Measurements from ENCODE around the gene ZNF669. TPM values are rescaled to one million over a fixed set of nuclear protein-coding genes. Genes with fewer than 3 reads are reported as not detected.
A peak's percentile ranks its signal among the peaks of the same experiment; 100 is the strongest.
"Not testable (repeated sequence)": the region's sequence is repeated elsewhere in the genome, so short reads cannot be mapped to it uniquely, and the experiment has no call there.

ZNF669 gene
- total RNA-seq, 1 donor from 2014 or later, result 19.8 TPM

DNA sequence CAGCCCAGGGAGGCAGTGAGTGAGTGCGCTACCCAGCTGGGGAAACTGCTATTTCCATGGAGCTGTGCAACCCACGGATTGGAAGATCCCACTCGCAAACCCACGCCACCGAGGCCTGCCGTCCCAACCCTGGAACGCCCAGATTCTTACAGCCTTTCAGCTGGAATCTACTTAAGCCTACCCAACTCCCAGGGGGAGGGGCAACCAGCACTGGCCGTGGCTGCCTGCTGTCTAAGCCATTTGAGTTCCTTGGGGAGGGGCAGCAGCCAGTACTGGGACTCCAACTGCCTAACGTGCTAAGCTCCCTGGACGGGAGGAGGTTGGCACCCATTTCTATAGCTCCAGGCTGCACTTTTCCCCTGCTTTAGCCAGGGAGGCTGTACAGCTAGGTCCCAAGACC, 27.1 kb upstream of the ZNF669 start:
- H3K9me3 Mint-ChIP-seq, result peaks cover 27% of the 10 kb centered on the region

DNA sequence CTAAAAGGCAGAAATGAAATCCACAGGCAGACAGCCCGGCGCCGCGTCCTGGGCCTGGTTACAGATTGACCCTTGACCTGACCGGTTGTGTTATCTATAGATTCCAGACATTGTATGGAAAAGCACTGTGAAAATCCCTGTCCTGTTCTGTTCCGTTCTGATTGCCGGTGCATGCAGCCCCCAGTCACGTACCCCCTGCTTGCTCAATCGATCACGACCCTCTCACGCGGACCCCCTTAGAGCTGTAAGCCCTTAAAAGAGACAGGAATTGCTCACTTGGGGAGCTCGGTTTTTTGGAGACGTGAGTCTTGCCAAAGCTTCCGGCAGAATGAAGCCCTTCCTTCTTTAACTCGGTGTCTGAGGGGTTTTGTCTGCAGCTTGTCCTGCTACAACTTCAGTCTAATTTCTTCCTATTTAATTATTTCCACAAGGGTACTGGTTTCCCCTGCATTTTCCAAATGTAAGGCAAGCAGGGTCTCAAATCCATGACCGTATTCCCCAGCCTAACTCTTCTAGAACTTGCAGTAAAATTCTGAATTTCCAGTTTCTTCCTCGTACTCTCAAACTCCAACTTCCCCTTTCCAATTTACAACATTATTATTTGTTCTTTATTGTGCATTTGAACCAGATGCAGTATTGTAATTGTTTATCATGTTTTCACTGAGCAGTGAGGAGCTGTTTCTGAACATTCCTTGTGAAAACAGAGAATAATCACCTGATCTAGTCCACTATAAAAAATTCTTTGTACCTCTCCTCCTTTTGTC, 23.5 kb upstream of the ZNF669 start:
- H3K9me3 Mint-ChIP-seq; H3K4me1 Mint-ChIP-seq (ENCODE audit: unreplicated experiment); DNase-seq (ENCODE audit: extremely low spot score, unreplicated experiment); H3K27me3 Mint-ChIP-seq: not testable (repeated sequence)
- Mint-ChIP-seq H3K27ac (peak overlapping the region; percentile 81), H3K4me3 (peak overlapping the region; percentile 87), H3K36me3 (peaks cover 13% of the 10 kb centered on the region)

More for the DNA sequence above, 27.1 kb upstream of the ZNF669 start:
- Mint-ChIP-seq H3K4me3 (no peak overlapping the region), H3K4me1 (ENCODE audit: unreplicated experiment) (peaks cover 13% of the 10 kb centered on the region), H3K36me3 (peaks cover 41% of the 10 kb centered on the region), H3K27ac (no peak overlapping the region), H3K27me3 (no peaks in the 10 kb centered on the region)
- TF ChIP-seq, protein P1, sequence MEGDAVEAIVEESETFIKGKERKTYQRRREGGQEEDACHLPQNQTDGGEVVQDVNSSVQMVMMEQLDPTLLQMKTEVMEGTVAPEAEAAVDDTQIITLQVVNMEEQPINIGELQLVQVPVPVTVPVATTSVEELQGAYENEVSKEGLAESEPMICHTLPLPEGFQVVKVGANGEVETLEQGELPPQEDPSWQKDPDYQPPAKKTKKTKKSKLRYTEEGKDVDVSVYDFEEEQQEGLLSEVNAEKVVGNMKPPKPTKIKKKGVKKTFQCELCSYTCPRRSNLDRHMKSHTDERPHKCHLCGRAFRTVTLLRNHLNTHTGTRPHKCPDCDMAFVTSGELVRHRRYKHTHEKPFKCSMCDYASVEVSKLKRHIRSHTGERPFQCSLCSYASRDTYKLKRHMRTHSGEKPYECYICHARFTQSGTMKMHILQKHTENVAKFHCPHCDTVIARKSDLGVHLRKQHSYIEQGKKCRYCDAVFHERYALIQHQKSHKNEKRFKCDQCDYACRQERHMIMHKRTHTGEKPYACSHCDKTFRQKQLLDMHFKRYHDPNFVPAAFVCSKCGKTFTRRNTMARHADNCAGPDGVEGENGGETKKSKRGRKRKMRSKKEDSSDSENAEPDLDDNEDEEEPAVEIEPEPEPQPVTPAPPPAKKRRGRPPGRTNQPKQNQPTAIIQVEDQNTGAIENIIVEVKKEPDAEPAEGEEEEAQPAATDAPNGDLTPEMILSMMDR (conservative IDR thresholded peaks at IDR 0.05), result no peak
- DNase-seq (ENCODE audit: extremely low spot score, unreplicated experiment), result no peak

DNA sequence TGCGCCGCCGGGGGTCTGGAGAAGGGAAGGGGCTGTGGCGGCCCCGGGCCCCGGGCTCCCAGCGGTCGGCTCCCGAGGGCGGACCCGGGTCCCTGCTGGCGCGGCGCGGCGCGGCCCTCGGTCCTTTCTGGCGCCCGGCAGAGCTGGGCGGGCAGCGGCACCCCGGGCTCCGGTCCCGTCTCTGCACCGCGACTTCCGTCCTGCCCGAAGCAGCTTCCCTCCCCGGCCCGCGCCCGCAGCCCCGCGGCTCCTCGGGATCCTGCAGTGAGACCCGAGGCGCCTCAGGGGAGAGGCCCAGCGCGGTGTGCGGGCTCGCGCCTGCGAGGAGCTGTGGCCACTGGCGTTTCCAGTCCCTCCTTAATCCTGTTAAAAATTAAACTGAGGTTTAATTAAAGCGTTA, 22.4 kb upstream of the ZNF669 start:
- not testable (repeated sequence) for H3K27me3 Mint-ChIP-seq; DNase-seq (ENCODE audit: extremely low spot score, unreplicated experiment); H3K4me3 Mint-ChIP-seq; H3K4me1 Mint-ChIP-seq (ENCODE audit: unreplicated experiment); H3K36me3 Mint-ChIP-seq; H3K27ac Mint-ChIP-seq; H3K9me3 Mint-ChIP-seq

DNA sequence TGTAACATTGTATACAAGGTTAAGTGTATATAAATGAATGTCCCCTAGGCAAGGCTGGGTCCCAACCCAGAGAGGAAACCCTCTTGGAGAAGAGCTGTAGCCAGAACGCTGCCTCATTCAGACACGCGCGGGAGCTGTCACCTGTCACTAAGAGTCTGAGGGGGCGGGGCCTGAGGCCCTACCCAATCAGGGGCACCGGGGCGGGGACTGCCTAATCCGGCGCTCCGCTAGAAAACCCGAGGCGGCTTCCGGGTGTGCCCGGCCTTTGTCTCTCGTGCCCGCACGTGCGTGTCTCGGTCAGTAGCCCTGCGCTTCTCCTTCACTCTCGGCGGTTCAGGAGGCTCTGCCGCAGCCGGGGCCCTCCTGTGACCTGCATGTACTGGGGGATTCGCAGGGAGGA, 22.0 kb upstream of the ZNF669 start:
- not testable (repeated sequence) for H3K27ac Mint-ChIP-seq; H3K4me3 Mint-ChIP-seq; H3K9me3 Mint-ChIP-seq; H3K4me1 Mint-ChIP-seq (ENCODE audit: unreplicated experiment); DNase-seq (ENCODE audit: extremely low spot score, unreplicated experiment); H3K36me3 Mint-ChIP-seq; H3K27me3 Mint-ChIP-seq

DNA sequence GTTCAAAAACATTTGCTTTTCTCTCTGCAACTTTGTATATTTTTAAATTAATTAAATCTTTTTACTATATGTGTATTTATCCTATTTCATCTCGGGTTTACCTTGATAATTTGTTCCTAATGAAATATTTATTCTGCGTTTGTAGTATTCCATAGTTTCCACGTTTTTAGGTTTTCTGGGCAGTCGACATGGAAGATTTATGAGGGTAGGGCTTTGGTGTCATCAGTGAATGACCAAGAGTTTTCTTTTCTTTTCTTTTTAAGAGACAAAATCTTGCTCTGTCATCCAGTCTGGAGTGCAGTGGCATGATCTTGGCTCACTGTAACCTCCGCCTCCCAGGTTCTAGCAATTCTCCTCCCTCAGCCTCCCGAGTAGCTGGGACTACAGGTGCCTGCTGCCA, 17.2 kb upstream of the ZNF669 start:
- no peaks in the 10 kb centered on the region for H3K36me3 Mint-ChIP-seq
- no peaks in the 10 kb centered on the region for H3K4me1 Mint-ChIP-seq (ENCODE audit: unreplicated experiment)
- DNase-seq (ENCODE audit: extremely low spot score, unreplicated experiment), result peak; percentile 27
- no peak overlapping the region for H3K27ac Mint-ChIP-seq
- H3K27me3 Mint-ChIP-seq, result no peaks in the 10 kb centered on the region
- no peaks in the 10 kb centered on the region for H3K9me3 Mint-ChIP-seq
- TF ChIP-seq, protein P1 (conservative IDR thresholded peaks at IDR 0.05), result no peak
- no peak overlapping the region for H3K4me3 Mint-ChIP-seq

DNA sequence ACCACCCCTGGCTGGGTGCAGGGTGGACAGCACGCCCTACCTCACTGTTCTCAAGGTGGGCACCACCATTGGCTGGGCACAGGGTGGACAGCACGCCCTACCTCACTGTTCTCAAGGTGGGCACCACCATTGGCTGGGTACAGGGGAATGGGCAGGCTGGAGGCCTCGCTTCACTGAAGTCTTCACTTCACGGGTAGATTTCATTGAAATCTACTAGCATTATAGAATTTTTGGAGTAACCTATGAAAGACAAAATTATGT, 16.2 kb upstream of the ZNF669 start:
- not testable (repeated sequence) for H3K36me3 Mint-ChIP-seq; H3K4me1 Mint-ChIP-seq (ENCODE audit: unreplicated experiment); H3K9me3 Mint-ChIP-seq; H3K4me3 Mint-ChIP-seq; H3K27ac Mint-ChIP-seq; H3K27me3 Mint-ChIP-seq
- peak; percentile 34 for DNase-seq (ENCODE audit: extremely low spot score, unreplicated experiment)

DNA sequence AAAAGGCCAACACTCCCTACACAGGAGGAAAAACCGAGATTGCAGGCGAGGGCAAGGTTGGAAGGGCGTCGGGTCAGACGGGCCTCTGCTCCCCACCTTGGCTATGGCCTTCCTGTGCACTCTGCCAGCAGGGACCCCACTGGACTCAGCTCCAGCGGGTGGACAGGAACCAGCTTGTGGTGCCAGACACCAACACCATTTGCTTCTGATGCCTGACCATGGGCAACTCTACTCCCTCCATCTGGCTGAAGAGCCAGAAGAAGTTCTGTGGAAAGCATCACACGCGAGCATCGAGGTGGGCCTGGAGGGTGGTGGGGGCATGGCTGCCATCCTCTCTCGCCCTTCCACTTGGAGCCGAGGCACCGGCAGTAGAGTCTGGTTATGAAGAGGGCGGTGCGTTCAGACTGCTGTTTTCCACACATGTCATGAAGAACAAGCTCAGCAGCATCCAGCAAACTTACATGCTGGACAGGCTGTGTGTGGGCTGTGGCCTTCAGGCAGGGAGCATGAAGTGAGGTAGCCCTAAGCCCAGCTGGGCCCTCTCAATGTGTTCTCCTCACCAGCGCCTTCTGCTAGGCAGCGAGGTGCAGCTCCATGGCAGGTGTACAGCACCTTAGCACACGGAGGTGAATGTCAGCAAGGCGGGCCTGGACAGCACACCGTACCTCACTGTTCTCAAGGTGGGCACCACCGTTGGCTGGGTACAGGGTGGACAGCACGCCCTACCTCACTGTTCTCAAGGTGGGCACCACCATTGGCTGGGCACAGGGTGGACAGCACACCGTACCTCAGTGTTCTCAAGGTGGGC, 15.6 kb upstream of the ZNF669 start:
- Mint-ChIP-seq H3K4me3 (no peak overlapping the region), H3K27me3 (no peaks in the 10 kb centered on the region), H3K36me3 (no peaks in the 10 kb centered on the region), H3K4me1 (ENCODE audit: unreplicated experiment) (no peaks in the 10 kb centered on the region), H3K9me3 (no peaks in the 10 kb centered on the region), H3K27ac (no peak overlapping the region)
- DNase-seq (ENCODE audit: extremely low spot score, unreplicated experiment), result peak; percentile 53
- TF ChIP-seq, protein P1 (conservative IDR thresholded peaks at IDR 0.05), result no peak

Measured in type B pancreatic cell (in vitro differentiated cells).